GM12801 (cell line): ENCODE results near the gene STOM.

ENCODE experiments used
- TF ChIP-seq, protein P1 (sequence below): IDR thresholded peaks from one replicate; pipeline ENCODE4 v1.5.1; 2011; ENCODE audit warnings: control low read depth; ENCODE audit not compliant: insufficient read length; ENCODE audit errors: extremely low read depth

STOM gene

DNA sequence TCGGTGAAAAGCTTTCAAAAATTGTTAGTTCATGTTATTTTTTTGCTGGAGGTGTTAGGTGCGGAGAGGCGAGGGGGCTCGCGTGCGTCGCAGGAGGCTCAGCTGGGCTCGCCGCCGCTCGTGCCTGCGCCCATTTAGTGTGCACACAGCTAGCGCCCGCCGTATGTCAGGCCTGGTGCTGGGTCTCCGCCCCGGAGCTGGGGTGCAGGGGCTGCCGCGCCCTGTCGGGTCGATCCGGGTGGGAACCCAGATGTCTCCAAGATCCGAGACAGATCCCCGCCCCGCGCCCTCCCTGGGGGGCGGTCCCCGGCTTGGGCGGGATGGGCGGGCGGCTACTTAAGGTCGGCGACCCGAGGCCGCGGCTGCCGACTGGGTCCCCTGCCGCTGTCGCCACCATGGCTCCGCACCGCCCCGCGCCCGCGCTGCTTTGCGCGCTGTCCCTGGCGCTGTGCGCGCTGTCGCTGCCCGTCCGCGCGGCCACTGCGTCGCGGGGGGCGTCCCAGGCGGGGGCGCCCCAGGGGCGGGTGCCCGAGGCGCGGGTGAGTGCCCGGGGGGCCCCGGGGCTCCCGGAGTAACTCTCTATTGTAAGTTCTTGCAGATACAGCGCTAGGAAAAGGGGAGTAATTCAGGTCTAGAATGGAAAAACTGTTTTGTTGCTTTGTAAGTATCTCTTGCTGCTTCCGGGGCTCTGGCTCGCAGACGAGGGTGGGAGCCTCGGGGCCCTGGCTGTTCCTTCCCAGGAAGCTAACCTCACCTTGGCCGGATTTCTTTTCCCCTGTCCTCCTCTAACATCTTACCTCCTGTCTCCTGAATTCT lies 70.4 kb downstream of the STOM start:
- TF ChIP-seq, protein P1, sequence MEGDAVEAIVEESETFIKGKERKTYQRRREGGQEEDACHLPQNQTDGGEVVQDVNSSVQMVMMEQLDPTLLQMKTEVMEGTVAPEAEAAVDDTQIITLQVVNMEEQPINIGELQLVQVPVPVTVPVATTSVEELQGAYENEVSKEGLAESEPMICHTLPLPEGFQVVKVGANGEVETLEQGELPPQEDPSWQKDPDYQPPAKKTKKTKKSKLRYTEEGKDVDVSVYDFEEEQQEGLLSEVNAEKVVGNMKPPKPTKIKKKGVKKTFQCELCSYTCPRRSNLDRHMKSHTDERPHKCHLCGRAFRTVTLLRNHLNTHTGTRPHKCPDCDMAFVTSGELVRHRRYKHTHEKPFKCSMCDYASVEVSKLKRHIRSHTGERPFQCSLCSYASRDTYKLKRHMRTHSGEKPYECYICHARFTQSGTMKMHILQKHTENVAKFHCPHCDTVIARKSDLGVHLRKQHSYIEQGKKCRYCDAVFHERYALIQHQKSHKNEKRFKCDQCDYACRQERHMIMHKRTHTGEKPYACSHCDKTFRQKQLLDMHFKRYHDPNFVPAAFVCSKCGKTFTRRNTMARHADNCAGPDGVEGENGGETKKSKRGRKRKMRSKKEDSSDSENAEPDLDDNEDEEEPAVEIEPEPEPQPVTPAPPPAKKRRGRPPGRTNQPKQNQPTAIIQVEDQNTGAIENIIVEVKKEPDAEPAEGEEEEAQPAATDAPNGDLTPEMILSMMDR, result no peak

DNA sequence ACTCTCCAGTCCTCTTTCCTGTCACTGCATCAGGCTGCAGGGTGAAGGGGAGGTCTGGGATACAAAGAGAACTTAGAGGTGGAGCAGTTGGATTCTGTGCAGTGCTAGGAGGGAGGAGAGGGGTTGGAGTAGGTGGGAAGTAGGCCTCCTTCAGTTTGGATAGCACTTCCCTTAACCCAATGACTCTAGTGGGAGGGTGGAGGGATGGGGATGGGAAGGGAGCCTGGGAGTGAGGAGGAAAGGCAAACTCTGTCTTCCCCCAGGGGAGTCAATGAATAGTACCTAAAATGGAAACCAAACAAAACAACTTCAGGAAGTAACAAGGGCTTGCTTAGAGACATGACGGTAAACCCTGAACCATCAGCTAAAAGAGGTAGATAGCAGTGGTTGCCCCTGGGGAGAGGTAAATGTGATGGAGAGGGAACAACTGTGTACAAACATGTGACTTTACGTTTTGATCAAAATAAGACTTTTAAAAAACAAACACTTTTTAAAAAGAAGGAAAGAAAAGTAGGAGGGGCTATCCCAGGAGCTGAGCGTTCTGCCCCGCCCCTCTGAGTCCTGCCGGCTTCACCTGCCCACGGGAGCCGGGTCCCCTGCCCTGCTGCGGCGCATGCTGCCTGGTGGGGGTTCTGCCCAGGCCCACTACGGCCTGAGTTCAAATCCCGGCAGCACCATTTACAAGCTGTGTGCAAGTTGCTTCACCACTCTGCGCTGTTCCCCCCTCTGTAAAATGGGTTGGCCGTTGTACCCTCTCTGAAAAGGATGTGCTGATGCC lies 71.2 kb downstream of the STOM start:
- TF ChIP-seq, protein P1, result no peak

GRCh38 chr9:121298016-121298538 lies 72.0 kb downstream of the STOM start:
- TF ChIP-seq, protein P1, result no peak

- TF ChIP-seq, protein P1, result no peak
Observed at GRCh38 chr9:121297389-121297788, 72.7 kb downstream of the STOM start.

DNA sequence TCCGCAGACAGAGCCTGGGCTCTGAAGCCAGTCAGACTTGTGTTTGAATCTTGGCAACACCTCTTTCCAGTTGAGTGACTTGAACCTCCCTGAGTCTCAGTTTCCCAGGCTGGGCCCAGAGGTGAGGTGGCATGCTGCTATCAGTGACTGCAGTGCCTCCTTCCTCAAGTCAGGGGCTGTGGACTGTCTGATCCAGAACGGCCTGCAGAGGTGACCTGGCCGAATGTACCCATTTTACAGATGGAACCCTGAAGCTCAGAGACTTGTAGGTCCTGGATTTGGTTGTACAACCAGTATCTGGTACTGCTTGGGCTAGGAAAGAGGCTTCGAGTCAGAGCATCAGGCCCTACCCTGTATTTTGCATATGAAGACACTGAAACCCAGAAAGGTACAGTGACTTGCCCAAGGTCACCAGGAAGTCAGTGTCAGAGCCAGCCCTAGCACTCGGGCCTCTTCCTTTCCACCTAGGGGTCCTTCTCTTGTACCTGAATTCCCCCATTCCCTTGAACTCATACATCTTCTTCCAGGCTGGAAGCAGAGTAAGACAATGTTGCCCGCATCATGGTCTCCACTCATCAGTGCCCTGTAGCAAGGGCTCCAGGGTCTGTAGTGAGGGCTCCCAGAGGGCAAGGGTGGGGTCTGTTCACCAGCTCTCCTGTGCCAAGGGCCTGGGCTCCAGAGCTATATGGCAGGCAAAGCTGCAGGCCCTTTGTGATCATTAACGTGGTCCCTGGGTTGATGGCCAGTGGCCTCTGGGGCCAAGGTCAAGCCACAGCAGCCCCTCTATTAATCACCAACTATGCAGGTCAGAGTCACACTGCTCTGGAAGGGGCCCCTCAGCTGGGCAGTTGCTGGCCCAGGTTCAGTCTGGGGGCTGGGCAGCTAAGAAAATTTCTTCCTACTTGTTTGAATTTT lies 73.6 kb downstream of the STOM start:
- TF ChIP-seq, protein P1, result no peak

DNA sequence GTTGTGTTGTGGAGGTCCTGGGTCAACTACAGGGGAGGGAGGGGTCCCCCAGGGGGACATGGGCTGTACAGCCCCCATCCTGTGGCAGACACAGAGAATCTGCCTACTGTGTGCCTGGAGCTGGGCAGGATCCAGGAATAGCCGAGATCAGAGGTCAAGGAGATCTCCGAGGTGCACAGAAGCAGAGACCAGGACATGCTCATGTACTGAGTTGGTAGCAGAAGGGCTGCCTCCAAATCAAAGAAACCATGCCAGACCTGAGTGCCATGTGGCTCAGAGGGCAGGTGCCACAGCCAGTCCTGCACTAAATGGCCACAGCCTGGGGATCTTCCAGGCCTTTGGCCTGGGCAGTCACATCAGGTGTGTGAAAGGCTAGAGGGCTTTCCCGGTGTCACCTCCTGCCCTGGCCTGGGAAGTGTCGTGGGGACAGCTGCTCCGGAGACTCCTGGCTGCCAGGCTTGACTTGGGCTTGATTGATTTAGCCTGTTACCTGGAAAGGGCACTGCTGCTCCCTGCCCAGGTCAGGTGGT lies 74.3 kb downstream of the STOM start:
- TF ChIP-seq, protein P1, result no peak
